ENCODE data around the gene ATPAF1. TPM values are rescaled to one million over a fixed set of nuclear protein-coding genes. Genes with fewer than 3 reads are reported as not detected.

The ATPAF1 gene
- total RNA-seq, 2 donors from 2014 or later = 36.2 to 50.2 TPM

DNA sequence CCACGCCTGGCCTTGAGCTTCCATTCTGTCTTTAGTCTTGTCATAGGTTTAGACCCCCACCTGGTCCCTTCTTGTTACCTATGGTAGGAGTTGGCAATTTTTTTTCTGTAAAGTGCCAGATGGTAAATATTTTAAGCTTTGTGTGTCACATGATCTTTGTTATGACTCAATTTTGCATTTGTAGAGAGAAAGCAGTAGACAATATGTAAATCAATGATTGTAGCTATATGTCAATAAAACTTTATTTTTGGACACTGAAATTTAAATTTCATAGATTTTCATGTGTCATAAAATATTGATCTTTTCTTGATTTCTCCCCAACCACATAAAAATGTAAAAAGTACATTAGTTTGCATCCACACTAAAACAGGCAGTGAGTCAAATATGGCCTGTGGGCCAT lies 72.1 kb downstream of the ATPAF1 start:
- ATAC-seq (no peak), DNase-seq (ENCODE audit: low spot score in 2 of 2) (no peak)
- no peaks in the 10 kb centered on the region for H3K9me3 Mint-ChIP-seq
- no peak overlapping the region for H3K27ac Mint-ChIP-seq
- H3K36me3 Mint-ChIP-seq = peaks cover 20 to 26% of the 10 kb centered on the region in 2 donors

DNA sequence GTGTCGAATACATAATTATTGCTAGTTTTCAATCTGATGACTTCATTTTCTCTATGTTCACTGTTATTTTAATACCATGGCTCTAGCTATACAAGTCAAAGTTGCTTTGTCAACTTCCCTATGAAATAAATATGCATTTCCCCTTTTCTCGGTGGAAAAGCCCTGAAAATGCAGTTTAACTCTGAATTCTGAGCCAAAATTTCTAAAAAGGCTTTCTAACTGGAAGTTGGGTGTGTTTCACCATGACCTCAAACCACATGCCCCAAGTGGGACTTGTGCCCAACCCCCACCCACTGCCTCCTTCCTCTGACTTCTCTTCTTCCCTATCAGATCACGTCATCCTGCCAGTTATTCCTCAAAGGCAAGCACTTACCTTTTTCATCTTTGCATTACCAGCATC lies 73.0 kb downstream of the ATPAF1 start:
- ATAC-seq = no peak
- Mint-ChIP-seq H3K27ac (peak overlapping the region in 1 of 2 donors; percentile 46), H3K9me3 (no peaks in the 10 kb centered on the region), H3K36me3 (peaks cover 23 to 35% of the 10 kb centered on the region in 2 donors)
- no peak for DNase-seq (ENCODE audit: low spot score in 2 of 2)

DNA sequence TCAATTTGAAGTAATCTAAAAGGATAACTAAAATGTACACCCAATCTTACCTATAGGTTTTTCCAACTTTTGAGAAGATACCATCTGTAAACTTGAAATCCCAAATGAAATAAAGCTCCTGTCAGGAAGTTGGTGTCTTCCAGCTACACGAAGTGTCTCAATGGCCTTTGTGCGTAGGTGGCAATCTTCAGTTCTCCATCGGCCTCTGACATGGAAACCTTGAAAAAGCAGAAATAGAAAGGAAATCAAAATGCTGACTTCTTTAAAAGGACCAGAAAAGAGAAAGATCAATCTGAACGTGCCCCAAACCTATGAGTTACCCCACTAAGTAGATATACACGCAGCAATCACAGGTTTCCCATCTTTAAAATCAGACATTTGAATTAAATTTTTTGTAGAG lies 74.1 kb downstream of the ATPAF1 start:
- Mint-ChIP-seq H3K9me3 (no peaks in the 10 kb centered on the region), H3K36me3 (peaks cover 34 to 45% of the 10 kb centered on the region in 2 donors), H3K27ac (no peak overlapping the region)
- no peak for DNase-seq (ENCODE audit: low spot score in 2 of 2)
- ATAC-seq = no peak

DNA sequence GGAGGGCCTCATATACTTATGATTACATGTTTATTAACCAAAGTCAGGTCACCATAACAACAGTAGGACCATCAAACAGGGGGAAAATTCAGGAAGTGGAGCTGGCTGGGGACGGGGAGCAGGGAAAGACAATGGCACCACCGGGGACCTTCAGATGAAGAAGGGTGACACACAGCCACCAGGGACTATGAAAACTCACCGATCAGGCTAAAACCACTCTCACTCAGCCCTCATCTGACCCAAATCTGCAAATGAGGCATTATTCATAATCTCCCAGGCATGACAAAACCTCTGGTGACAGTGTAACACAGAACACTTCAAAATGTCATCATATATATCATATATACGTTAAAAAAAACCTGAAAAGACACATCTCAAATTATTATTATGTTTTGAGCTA lies 75.3 kb downstream of the ATPAF1 start:
- H3K27ac Mint-ChIP-seq = peak overlapping the region in 1 of 2 donors; percentile 56
- ATAC-seq (no peak), DNase-seq (ENCODE audit: low spot score in 2 of 2) (no peak)
- peaks cover 37 to 49% of the 10 kb centered on the region in 2 donors for H3K36me3 Mint-ChIP-seq
- H3K9me3 Mint-ChIP-seq = no peaks in the 10 kb centered on the region

GRCh38 chr1:46589529-46589928 lies 78.6 kb downstream of the ATPAF1 start:
- no peaks in the 10 kb centered on the region for H3K9me3 Mint-ChIP-seq
- H3K27ac Mint-ChIP-seq = no peak overlapping the region
- DNase-seq (ENCODE audit: low spot score in 2 of 2) (no peak), ATAC-seq (no peak)
- H3K36me3 Mint-ChIP-seq = peaks cover 37 to 49% of the 10 kb centered on the region in 2 donors

DNA sequence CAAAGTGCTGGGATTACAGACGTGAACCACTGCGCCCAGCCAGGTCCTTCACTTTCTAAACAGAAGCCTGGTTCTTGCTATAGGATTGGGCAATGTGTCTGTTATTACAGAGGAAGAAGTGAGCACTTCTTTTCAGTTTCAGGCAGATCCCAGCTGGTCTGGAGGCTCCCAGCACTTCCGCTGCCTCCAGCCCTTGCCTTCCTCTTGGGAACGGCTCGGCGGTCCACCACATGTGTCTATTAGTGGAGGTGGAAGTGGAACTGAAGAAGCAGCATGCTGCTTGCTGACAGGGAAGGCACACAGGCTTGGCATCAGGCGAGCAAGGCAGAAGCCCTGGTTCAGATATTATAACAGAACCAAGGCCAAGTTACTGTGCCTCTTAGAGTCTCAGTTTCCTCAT lies 81.1 kb downstream of the ATPAF1 start:
- no peak for ATAC-seq
- Mint-ChIP-seq H3K27ac (peak overlapping the region in 1 of 2 donors; percentile 60), H3K9me3 (no peaks in the 10 kb centered on the region), H3K36me3 (peaks cover 26 to 33% of the 10 kb centered on the region in 2 donors)
- DNase-seq (ENCODE audit: low spot score in 2 of 2) = no peak

- DNase-seq (ENCODE audit: low spot score in 2 of 2) (no peak), ATAC-seq (no peak)
- no peaks in the 10 kb centered on the region for H3K9me3 Mint-ChIP-seq
- no peak overlapping the region for H3K27ac Mint-ChIP-seq
- H3K36me3 Mint-ChIP-seq = peaks cover 14 to 23% of the 10 kb centered on the region in 2 donors
Observed at GRCh38 chr1:46585312-46585938, 82.7 kb downstream of the ATPAF1 start.

- Mint-ChIP-seq H3K27ac (peak overlapping the region in 1 of 2 donors; percentile 65), H3K9me3 (no peaks in the 10 kb centered on the region), H3K36me3 (peaks cover 0 to 14% of the 10 kb centered on the region in 2 donors)
- DNase-seq (ENCODE audit: low spot score in 2 of 2) (no peak), ATAC-seq (no peak)
Observed at GRCh38 chr1:46583494-46583893, 84.7 kb downstream of the ATPAF1 start.

GRCh38 chr1:46582972-46583371 lies 85.2 kb downstream of the ATPAF1 start:
- Mint-ChIP-seq H3K9me3 (no peaks in the 10 kb centered on the region), H3K36me3 (peaks cover 0 to 16% of the 10 kb centered on the region in 2 donors), H3K27ac (peak overlapping the region; percentile 33 to 65)
- DNase-seq (ENCODE audit: low spot score in 2 of 2) (no peak), ATAC-seq (no peak)

Other genes starting within 250 kb of the ATPAF1 start
- gene DMBX1, start 178.5 kb downstream of the ATPAF1 start, total RNA-seq = under 1 TPM; 0.09 to 0.54 TPM
- not detected for gene KNCN, start 116.7 kb downstream of the ATPAF1 start, total RNA-seq
- 10 to 100 TPM; 37.3 to 48.7 TPM for gene MKNK1, start 64.1 kb downstream of the ATPAF1 start, total RNA-seq
- gene MOB3C, start 51.6 kb downstream of the ATPAF1 start, total RNA-seq = 10 to 100 TPM; 11.1 to 12.8 TPM
- gene TEX38, start 3.5 kb upstream of the ATPAF1 start, total RNA-seq = under 1 TPM in 1 of 2 donors, not detected in 1; 0.55 TPM
- 10 to 100 TPM; 41.4 to 45.1 TPM for gene EFCAB14, start 50.8 kb upstream of the ATPAF1 start, total RNA-seq
- gene CYP4B1, start 130.7 kb upstream of the ATPAF1 start, total RNA-seq = not detected